ENCODE measurements around the gene RBM44.
"Not testable (repeated sequence)": the region's sequence is repeated elsewhere in the genome, so short reads cannot be mapped to it uniquely, and the experiment has no call there.

Gene RBM44

GRCh38 chr2:237859533-237860272 is 61.1 kb downstream of the RBM44 start, which contains the start of gene RAMP1:
Gene RAMP1, plus strand, starts transcription at chr2:237859623. Its CDS starts 53 bp downstream, at chr2:237859676.
- DNase-seq: no peak

DNA sequence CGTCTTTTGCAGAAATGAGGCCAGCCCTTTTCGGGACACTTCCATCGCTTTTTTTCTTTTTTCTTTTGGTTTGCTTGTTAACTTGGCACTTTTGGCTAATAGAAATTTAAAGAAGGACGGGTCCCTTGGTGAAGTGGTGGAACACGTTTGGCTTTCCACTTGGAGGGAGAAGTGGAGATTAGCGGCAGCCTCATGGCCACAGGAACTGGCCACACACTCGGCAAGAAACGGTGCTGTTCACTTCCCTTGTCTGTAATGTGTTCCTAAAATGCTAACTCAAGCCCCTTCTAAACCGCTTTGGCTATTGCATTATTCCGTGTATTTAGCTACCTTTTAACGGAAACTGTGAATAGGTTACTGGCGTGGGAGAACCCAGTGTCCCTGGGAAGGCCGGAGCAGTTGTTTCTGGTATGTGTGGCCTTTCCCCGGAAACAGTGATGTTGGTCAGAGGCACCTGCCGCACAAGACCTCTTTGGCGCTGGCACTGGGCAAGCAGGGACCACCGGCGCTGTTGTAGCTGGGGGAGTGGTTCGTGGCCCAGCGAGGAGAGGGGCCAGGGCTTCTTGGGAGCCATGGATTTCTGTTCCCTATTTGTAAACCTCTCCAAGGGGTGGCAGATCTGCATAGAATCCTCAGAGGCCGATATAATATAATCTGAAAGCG is 61.8 kb downstream of the RBM44 start:
- DNase-seq: no peak

GRCh38 chr2:237861875-237862527 is 63.4 kb downstream of the RBM44 start:
- no peak for DNase-seq

- no peak for DNase-seq
These were observed 63.9 kb downstream of the RBM44 start for GRCh38 chr2:237862528-237862895.

DNA sequence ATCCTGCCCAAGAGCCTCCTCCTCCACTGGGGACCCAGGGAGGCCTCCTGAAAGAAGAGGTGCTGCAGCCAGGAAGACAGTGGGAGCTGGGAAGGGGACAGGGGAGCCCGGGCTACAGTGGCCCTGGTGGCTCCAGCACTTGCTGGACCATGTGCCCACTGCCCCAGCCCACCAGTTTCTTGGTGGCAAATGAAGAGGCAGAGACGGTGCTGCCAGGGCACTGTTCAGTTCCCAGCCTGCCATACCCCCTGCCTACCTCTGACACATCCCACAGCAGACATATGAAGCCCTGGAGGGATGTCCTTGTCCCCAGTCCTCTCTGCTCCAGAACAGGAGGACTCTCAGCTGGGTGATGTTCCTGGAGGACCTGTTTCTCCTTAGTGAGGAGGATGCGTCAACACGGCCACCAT is 64.5 kb downstream of the RBM44 start:
- DNase-seq: no peak

- no peak for DNase-seq
These were observed 65.3 kb downstream of the RBM44 start for GRCh38 chr2:237863689-237864443.

DNA sequence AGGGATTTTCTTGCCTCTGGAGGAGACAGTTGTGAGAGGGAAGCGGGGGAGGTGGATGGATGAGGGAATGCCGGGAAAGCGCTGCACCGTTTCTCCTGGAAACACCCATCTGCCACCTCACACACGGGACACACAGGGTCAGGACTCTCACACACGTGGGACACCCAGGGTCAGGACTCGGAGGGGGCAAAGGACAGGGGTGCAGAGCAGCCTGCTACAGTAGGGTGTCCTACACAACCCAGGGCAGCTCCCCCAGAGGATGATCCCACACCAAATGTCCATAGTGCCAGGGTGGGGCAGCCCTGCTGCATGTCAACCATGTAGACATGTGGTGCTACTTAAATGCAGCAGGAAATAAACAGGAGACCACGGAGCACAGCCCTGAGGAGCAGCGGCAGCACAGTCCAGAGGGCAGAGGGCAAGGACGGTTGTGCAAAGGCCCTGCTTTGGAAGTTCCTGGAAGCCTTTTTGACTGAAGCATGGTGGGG is 65.9 kb downstream of the RBM44 start:
- no peak for DNase-seq

- no peak for DNase-seq
These were observed 66.5 kb downstream of the RBM44 start for GRCh38 chr2:237864940-237865622.

DNA sequence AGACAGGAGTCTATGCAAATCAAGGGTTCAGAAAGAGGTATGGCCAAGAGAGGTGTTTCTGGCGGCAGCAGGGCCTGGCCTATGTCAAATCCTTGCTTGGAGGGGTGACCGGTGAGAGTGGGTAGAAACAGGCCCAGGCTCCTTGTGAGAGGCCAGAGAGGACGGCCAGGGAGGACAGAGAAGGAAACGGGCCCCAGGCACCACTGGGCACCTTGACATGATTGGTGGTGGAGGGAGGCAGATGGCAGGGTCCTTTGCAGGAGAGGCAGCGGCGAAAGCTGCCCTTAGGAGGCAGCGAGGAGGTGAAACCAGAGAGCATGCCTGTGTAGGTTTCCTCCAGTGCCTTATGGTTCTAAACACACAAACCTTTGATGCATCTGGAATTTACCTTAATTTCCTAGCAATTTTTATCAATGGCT is 67.1 kb downstream of the RBM44 start:
- no peak for DNase-seq

DNA sequence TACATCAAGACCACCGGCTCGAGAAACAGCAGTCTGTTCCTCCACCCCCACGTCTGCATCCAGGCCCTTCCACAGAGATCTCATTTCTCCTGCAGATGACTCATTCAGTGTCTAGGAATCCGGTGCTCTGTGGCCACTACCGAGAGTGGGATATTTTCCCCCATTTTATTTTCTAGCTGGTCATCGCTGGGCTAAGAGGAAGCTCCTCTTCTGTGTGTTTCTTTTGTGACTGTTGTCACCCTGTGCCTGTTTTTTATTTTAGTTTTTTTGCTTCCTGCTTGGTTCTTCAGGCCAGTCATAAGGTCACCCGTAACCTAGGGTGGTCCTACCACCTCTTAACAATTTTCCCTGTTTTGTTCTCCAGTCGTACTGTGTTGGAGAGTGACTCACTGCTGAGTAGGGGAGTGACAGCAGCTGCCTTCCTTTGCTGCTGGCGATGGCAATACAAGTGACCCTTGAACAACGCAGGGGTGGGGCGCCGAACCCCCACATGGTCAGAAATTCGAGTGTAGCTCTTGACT is 67.6 kb downstream of the RBM44 start:
- DNase-seq: no peak

DNA sequence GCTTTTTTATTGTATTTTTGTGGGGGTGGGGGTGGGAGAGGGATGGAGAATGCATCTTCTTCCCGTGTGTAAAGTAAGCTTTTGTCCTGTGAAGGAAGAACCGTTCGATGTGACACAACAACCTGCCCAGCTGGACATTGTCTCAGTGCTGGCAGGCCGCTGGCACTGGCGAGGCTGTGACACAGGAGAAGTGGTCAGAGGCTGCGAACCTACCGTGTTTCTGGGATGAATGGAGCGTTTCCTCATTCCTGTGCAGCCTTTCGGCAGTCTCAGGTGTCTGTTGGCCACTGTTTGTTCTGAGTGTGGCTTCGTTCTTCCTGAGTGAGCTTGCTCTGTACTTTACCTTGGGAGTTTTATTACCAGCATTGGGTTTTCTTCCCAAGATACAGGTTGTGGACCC is 68.9 kb downstream of the RBM44 start:
- no peak for DNase-seq

GRCh38 chr2:237868074-237868473 is 69.5 kb downstream of the RBM44 start:
- not testable (repeated sequence) for DNase-seq

DNA sequence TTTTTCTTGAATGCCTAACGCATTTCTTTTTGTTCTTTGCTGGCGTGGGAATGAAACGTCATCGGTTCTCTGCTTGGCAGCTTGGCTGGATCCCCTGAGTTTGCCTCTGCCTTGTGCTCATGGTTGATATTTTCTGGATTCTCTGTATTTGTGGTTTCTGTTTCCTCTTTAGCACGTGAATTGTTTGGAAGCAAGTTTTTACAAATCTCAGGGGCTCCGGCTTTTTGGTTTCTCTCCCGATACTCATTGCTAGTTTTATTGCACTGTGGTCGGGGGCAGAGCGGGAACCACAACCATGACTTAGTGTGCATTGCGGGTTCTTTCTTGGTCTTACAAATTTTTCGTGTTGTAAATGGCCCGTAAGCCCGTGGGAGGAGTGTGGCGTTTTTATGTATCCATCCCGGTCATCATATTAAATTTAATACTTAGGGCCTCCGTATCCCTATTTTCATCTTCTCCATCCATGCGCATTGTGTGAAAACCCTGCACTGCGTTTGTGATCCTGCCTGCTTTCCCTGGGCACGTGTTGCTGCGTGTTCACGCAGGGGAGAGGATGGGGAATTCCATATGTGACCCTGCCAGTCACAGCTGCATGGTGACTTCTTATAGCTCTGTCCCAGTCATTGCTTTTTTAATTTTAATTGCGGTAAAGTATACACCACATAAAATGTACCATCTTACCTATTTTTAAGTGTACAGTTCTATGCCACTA is 70.2 kb downstream of the RBM44 start:
- DNase-seq: no peak

GRCh38 chr2:237869343-237870102 is 70.9 kb downstream of the RBM44 start:
- DNase-seq: no peak

DNA sequence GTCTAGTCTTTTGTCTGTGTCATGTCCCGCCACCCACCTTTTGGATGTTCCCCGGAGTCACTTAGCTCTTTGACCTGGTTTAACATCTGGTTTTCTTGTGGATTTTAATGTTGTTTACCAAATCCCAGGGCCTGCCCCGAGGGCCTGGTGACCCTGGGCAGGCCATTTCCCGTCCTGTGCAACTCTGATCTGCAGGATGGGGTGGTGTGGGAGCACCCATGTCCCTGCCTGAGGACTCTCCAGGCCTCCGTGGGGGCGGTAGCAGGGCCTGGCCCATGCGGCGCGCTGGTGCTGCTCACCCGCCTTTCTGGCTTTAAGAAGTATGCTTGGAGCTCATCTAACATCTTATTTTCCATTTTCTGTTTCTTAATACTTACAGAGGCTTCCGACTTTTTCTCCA is 71.5 kb downstream of the RBM44 start:
- DNase-seq: no peak

DNA sequence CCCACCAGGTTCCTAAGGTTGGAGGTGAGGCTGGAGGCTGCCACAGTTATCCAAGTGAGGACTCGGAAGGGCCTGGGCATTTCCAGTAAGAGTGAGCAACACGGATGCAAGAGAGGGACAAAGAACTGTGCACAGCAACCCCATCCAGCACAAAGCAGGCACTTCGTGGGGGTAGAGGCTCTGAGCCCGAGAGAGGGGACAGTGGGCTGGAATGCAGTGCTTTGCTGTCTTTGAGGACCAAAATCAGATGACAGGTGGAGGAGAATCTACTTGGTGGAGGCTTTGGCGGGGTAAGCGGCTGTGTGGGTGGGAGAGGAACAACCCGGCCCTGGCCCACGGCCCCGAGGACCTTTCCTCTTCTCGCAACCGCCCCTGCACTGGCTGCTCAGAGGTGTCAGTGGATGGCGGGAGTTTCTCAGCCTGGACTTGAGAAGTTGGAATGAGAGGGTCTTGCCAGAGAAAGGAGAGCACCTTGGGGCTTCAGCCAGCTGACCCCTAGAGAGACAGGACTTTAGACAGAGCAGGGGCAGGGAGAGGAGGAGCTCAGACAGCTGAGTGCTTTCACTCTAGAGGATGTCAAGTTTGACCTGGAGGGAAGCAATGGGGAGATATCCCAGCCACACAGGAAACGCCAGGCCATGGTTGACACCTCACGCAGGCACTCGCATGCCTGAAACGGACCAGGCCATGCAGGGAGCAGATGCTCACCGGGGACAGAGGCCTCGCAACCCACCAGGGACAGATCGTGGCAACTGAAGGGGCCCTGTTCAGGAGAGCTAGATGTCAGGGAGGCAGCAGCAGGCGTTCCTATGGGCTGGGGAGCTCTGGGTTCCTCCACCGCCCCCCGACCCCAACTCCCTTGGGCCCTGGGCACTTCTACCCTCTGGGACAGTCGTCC is 72.4 kb downstream of the RBM44 start:
- DNase-seq: no peak

- no peak for DNase-seq
These were observed 73.8 kb downstream of the RBM44 start for GRCh38 chr2:237872178-237872887.

DNA sequence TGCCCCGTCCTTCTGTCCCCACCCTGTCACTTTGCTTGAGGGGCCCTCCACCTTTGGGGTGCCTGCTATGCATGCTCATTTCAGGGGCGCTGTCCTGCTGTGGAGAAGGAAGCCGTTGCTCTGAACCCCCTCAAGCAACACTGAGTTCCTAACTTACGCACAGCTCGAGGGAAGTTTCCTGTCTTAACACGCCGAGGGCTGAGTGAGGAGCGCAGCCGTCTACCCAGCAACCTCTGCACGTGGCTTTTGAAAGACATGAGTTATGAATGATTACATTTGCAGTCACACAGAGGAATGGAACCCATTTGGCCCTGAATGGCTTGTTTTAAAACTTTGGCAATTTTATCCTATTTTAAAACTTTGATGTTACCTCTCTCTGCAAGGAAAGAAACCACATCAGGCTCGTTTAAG is 74.8 kb downstream of the RBM44 start:
- no peak for DNase-seq

Measured in T1000 (cell line).